Lower leg skin (tissue), 4 donors: ENCODE data around the gene SH3RF3. TPM values are rescaled to one million over a fixed set of nuclear protein-coding genes. Genes with fewer than 3 reads are reported as not detected.
A peak's percentile ranks its signal among the peaks of the same experiment; 100 is the strongest.

ENCODE experiments used
- DNase-seq, 2 donors: peaks; one replicate each; pipeline ENCODE4 v3.0.0-alpha.2; 2019; ENCODE audit warnings: low spot score in 2 of 2
- H3K4me3 ChIP-seq: fragments of 200-600 bp; sonication (generic); 2 replicates; pipeline ENCODE4 v1.5.1; 2017; ENCODE audit warnings: mild to moderate bottlenecking, low read depth; ENCODE audit not compliant: poor library complexity, severe bottlenecking
- CTCF ChIP-seq, 3 donors: fragments of 450-650 bp; IDR thresholded peaks; one replicate each; pipeline ENCODE4 v1.5.1; 2016; ENCODE audit warnings: antibody characterized with exemption in 3 of 3, mild to moderate bottlenecking in 3 of 3, moderate library complexity in 2 of 3
- POLR2A ChIP-seq, 2 donors: fragments of 450-650 bp; IDR thresholded peaks; one replicate each; pipeline ENCODE4 v1.6.1; 2016 to 2017; ENCODE audit warnings: antibody characterized with exemption in 2 of 2, mild to moderate bottlenecking in 1 of 2, moderate library complexity in 1 of 2
- WGBS, 2 donors: methylation state at CpG; one replicate each; pipeline ENCODE4 v1.1.5; 2018; 5-methylcytosine and 5-hydroxymethylcytosine counted together
- intact Hi-C: fragments of 100-400 bp; cut with DNase I; formaldehyde crosslinking; loops from one replicate; pipeline ENCODE4 v1.15.0; 2023; ENCODE audit warnings: low total_unique reads
- total RNA-seq, 4 donors: library from RNA; depleted of rRNA; stranded (reverse); fragments of >200 nt; gene quantifications; one replicate each; pipeline ENCODE4 v1.1.0, GENCODE V29; 2016

The SH3RF3 gene
- total RNA-seq, 4 donors from 2014 or later, result 1.9 to 7.4 (median 3.2) TPM

- peak in 1 of 2 donors; percentile 61 for DNase-seq
- no peak overlapping the region for H3K4me3 ChIP-seq
- intact Hi-C loops, result no loop called here
- TF ChIP-seq POLR2A (IDR thresholded peaks at IDR 0.05), result no peak
- TF ChIP-seq CTCF (IDR thresholded peaks at IDR 0.05), result no peak
- 94 to 96% methylated on average over 6 of the region's 6 CpGs for WGBS, 2 donors
Measured at GRCh38 chr2:109454304-109454703, 325.3 kb downstream of the SH3RF3 start.

GRCh38 chr2:109454765-109455394 is 325.9 kb downstream of the SH3RF3 start:
- DNase-seq, result peak in 1 of 2 donors; percentile 79
- intact Hi-C loops, result no loop called here
- H3K4me3 ChIP-seq, result no peak overlapping the region
- WGBS, 2 donors, result 83 to 84% methylated on average over 7 of the region's 7 CpGs
- TF ChIP-seq POLR2A (IDR thresholded peaks at IDR 0.05), result no peak
- no peak for TF ChIP-seq CTCF (IDR thresholded peaks at IDR 0.05)

DNA sequence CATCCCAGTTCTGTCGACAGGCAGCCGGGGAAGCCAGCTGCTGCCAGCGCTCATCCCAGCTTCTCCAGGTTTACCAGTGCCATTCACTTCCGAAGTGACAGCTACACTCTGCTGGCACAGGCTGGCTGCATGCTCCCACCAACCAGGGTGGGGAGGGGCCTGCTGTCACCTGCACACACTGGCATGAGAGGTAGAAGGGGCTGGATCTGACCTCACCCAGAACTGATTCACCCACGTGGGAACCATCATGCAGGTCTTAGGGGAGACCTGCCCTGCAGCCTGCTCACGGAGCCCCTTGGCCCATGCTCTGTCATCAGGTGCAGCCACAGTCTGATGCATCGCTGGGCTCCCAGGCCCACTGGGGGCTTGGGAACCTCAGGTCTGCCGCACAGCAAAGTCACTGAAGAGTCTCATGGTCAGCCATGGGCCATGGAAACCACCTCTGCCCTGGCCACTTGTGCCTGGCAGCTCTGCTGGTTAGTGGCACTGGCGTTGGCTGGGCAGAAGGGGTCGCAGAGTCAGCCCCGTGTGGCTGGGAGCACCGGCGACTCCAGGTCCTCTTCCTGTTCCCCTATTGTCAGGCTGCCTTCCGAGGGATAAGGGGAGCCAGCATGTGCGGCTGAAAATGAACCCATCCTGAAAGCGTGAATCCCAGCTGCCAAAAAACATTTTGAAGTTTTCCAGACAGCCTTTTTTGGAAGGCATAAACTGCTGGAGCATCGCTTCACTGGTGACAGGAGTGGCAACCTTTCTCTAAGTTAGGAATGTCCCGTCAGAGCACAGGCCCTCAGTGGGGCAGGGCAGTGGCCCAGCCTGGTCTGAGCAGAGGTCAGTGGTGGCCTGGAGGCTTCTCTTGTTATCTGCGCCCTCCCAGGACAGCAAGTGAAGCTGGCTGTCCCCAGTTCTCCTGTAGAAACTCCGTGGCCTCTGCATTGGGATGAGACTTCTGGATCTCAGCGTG is 327.0 kb downstream of the SH3RF3 start:
- DNase-seq, result peak in 1 of 2 donors; percentile 75
- WGBS, 2 donors, result 78 to 88% methylated on average over 20 to 21 of the region's 21 CpGs
- intact Hi-C loops, result no loop called here
- no peak overlapping the region for H3K4me3 ChIP-seq
- no peak for TF ChIP-seq POLR2A (IDR thresholded peaks at IDR 0.05)
- no peak for TF ChIP-seq CTCF (IDR thresholded peaks at IDR 0.05)

DNA sequence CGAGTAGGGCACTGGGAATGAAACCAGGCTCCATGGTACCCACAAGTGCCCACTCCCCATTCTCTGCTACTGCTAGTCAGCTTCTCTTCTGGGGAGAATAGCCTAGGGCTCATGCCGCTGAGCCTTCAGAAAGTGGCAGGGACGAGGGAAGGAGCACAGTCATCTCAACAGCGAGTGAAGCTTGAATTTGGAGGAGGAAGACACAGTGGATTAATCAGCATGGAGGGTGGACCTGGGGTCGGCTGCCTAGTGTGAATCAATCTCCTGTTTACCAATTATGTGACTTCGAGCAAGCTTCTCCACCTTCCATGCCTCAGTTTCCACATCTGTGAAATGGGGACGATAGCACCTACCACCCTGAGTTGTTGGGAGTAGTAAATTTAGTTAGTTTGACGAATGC is 327.8 kb downstream of the SH3RF3 start:
- H3K4me3 ChIP-seq, result no peak overlapping the region
- TF ChIP-seq CTCF (IDR thresholded peaks at IDR 0.05) (no peak), POLR2A (IDR thresholded peaks at IDR 0.05) (no peak)
- peak in 1 of 2 donors; percentile 31 for DNase-seq
- WGBS, 2 donors, result 90 to 92% methylated on average over 8 of the region's 8 CpGs
- intact Hi-C loops, result no loop called here

GRCh38 chr2:109457366-109457765 is 328.4 kb downstream of the SH3RF3 start:
- intact Hi-C loops, result no loop called here
- WGBS, 2 donors, result 68 to 76% methylated on average over 9 of the region's 9 CpGs
- H3K4me3 ChIP-seq, result no peak overlapping the region
- peak in 1 of 2 donors; percentile 81 for DNase-seq
- TF ChIP-seq CTCF (IDR thresholded peaks at IDR 0.05), result no peak
- no peak for TF ChIP-seq POLR2A (IDR thresholded peaks at IDR 0.05)
